DOHH2 (cell line): ENCODE results near the gene ARHGAP29.

Source experiments
- H3F3A ChIP-seq: fragments of 200-600 bp; sonication (generic), shearing (Covaris generic); 2 replicates; pipeline ENCODE4 v1.6.0; 2016; ENCODE audit warnings: antibody characterized with exemption, mild to moderate bottlenecking; ENCODE audit not compliant: control insufficient read depth, insufficient read depth
- H3K27ac ChIP-seq: fragments of 200-600 bp; sonication (generic); 2 replicates; pipeline ENCODE4 v1.5.1; 2014; ENCODE audit warnings: low read depth, mild to moderate bottlenecking, low read length, moderate library complexity
- H3K27me3 ChIP-seq: fragments of 200-600 bp; sonication (generic); 2 replicates; pipeline ENCODE4 v1.6.1; 2014; ENCODE audit warnings: mild to moderate bottlenecking, low read length, mixed read lengths; ENCODE audit not compliant: control insufficient read depth
- H3K36me3 ChIP-seq: fragments of 200-600 bp; sonication (generic); 2 replicates; pipeline ENCODE4 v1.6.1; 2014; ENCODE audit warnings: mild to moderate bottlenecking, low read length, moderate library complexity, mixed read lengths; ENCODE audit not compliant: control insufficient read depth
- H3K4me1 ChIP-seq: fragments of 200-600 bp; sonication (generic); 2 replicates; pipeline ENCODE4 v1.6.1; 2014; ENCODE audit warnings: mild to moderate bottlenecking, low read length, mixed read lengths; ENCODE audit not compliant: control insufficient read depth
- H3K4me2 ChIP-seq: fragments of 200-600 bp; sonication (generic); 2 replicates; pipeline ENCODE4 v1.6.0; 2014; ENCODE audit warnings: mild to moderate bottlenecking, low read length, moderate library complexity
- H3K4me3 ChIP-seq: fragments of 200-600 bp; sonication (generic); 2 replicates; pipeline ENCODE4 v1.5.1; 2014; ENCODE audit warnings: mild to moderate bottlenecking, low read length, mixed read lengths
- H3K79me2 ChIP-seq: fragments of 200-600 bp; sonication (generic); 2 replicates; pipeline ENCODE4 v1.6.1; 2014; ENCODE audit warnings: mild to moderate bottlenecking, low read length, mixed read lengths; ENCODE audit not compliant: control insufficient read depth
- H3K9me2 ChIP-seq: fragments of 200-600 bp; sonication (generic); replicated peaks from 2 replicates; pipeline ENCODE4 v1.6.1; 2014; ENCODE audit warnings: mild to moderate bottlenecking, low read length, mixed read lengths; ENCODE audit not compliant: control insufficient read depth
- H3K9me3 ChIP-seq: fragments of 200-600 bp; sonication (generic); 2 replicates; pipeline ENCODE4 v1.6.1; 2014; ENCODE audit warnings: antibody characterized with exemption, low read length, mixed read lengths; ENCODE audit not compliant: control insufficient read depth, insufficient read depth
- H4K20me1 ChIP-seq: fragments of 200-600 bp; sonication (generic); 2 replicates; pipeline ENCODE4 v1.6.0; 2014; ENCODE audit warnings: low read depth, mild to moderate bottlenecking, antibody characterized with exemption, low read length, moderate library complexity; ENCODE audit not compliant: control insufficient read depth, insufficient read depth
- EZH2phosphoT487 ChIP-seq: fragments of 200-600 bp; sonication (generic); IDR thresholded peaks from 2 replicates; pipeline ENCODE4 v1.6.1; 2017; ENCODE audit warnings: borderline replicate concordance, mild to moderate bottlenecking, antibody characterized with exemption, low read length, moderate library complexity, mixed read lengths
- TF ChIP-seq, protein P1 (sequence below): fragments of 200-600 bp; sonication (generic); IDR thresholded peaks from one replicate; pipeline ENCODE4 v1.5.1; 2014; ENCODE audit warnings: antibody characterized with exemption, mild to moderate bottlenecking, low read depth, low read length; ENCODE audit not compliant: poor library complexity, severe bottlenecking

ARHGAP29 gene

DNA sequence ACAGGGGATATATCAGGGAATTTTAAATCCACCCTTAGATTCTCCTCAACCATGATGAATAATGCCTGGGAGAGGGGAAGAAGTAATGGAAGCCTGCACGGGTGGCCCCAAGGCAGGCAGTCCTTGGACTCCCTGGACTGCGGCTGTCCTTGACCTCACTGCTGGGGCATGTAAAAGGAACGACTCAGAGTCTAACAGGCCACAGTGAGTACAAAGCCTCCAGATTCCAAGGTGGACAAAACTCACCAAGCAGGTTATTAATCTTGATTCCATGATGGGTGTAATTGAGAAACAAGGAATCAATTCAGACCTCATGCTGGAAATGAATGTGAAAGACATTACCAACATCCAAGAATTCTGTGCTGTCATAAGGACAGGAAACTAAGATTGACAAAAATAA, 13.0 kb upstream of the ARHGAP29 start:
- H3K4me1 ChIP-seq, result no peaks in the 10 kb centered on the region
- H3K79me2 ChIP-seq, result no peaks in the 10 kb centered on the region
- no peaks in the 10 kb centered on the region for H4K20me1 ChIP-seq
- H3K4me2 ChIP-seq, result no peak overlapping the region
- no peaks in the 10 kb centered on the region for H3F3A ChIP-seq
- no peaks in the 10 kb centered on the region for H3K36me3 ChIP-seq
- H3K27ac ChIP-seq, result no peak overlapping the region
- H3K9me2 ChIP-seq, result no peaks in the 10 kb centered on the region
- no peak overlapping the region for H3K4me3 ChIP-seq
- TF ChIP-seq EZH2phosphoT487, result no peak
- TF ChIP-seq, protein P1, sequence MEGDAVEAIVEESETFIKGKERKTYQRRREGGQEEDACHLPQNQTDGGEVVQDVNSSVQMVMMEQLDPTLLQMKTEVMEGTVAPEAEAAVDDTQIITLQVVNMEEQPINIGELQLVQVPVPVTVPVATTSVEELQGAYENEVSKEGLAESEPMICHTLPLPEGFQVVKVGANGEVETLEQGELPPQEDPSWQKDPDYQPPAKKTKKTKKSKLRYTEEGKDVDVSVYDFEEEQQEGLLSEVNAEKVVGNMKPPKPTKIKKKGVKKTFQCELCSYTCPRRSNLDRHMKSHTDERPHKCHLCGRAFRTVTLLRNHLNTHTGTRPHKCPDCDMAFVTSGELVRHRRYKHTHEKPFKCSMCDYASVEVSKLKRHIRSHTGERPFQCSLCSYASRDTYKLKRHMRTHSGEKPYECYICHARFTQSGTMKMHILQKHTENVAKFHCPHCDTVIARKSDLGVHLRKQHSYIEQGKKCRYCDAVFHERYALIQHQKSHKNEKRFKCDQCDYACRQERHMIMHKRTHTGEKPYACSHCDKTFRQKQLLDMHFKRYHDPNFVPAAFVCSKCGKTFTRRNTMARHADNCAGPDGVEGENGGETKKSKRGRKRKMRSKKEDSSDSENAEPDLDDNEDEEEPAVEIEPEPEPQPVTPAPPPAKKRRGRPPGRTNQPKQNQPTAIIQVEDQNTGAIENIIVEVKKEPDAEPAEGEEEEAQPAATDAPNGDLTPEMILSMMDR, result no peak
- H3K27me3 ChIP-seq, result no peaks in the 10 kb centered on the region
- H3K9me3 ChIP-seq, result no peaks in the 10 kb centered on the region

DNA sequence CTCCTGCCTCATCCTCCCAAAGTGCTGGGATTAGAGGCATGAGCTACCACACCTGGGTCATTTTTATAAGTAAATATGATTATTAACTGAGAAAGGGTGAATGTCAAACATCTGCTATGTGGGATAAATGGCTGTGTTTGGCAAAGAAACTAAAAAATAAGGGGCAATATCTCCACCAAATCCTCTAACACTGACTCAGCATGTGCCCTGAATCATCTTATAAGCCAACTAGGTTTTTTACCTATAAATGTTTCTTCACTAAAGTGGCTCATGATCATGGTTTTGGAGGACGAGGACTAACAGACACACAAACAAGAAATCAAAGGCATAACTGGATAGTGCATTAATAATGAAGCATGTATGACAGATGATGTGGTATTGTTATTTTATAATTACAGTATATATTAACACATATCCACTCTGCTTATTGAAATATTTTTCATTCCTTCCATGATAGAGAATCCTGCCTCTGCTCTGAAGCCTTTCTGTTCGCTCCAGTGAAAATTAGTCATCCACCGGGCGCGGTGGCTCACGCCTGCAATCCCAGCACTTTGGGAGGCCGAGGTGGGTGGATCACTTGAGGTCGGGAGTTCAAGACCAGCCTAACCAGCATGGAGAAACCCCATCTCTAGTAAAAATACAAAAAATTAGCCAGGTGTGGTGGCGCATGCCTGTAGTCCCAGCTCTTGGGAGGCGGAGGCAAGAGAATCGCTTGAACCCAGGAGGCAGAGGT, 11.7 kb upstream of the ARHGAP29 start:
- Histone ChIP-seq H3K27ac (no peak overlapping the region), H3F3A (no peaks in the 10 kb centered on the region), H3K4me1 (no peaks in the 10 kb centered on the region)

DNA sequence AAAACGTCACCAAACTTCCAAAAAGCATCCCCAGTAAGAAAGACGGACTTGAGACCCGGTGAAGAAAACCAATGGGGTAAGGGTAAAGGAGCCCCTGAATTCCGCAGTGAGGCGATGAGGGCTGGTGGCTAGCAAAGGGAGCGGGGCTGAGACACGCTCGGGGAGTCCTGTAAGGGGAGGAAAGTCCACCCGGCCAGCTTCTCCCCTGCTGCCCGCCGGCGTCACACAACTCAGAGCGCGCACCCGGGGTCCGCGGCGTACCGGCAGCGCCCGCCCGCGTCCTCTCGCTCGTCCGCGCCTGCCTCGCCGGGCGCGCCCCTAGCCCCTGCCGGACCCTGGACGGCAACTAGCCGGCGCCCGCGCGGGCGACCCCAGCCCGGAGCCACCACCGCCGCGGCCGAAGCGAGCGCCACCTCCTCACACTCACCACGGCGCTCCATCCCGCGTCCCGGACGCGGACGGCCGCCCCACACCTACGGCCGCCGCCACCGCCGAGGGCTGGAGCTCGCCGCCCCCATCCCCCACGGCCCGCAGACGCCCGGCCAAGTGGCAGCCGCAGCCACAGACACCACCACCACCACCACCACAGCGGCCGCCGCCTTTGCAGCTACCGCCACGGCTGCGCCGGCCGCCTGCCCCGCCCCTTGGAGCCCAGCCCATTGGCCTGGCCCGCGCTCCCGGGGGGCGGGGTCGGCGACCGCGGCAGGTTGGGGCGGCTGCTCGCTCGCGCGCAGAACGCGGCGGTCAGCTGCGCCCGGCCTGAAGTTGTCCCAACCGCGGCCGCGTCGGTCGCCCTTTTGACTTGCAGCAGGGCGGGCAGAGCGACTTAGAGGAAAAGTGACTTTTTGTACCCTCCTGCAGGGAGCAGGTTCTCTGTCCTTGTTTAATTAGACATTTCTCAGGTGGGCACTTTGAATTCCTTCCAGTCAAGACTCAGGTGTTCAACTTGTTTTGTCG, 10.0 kb upstream of the ARHGAP29 start:
- Histone ChIP-seq H3K36me3 (no peaks in the 10 kb centered on the region), H3K9me3 (no peaks in the 10 kb centered on the region), H3F3A (no peaks in the 10 kb centered on the region), H3K4me2 (no peak overlapping the region), H3K27ac (no peak overlapping the region), H3K4me1 (no peaks in the 10 kb centered on the region), H3K4me3 (no peak overlapping the region), H3K27me3 (peaks cover 3% of the 10 kb centered on the region; the same call in 1 of the 2 replicates), H3K9me2 (no peaks in the 10 kb centered on the region), H4K20me1 (no peaks in the 10 kb centered on the region), H3K79me2 (no peaks in the 10 kb centered on the region)
- no peak for TF ChIP-seq EZH2phosphoT487
- TF ChIP-seq, protein P1, result no peak

More for the DNA sequence above, 11.7 kb upstream of the ARHGAP29 start:
- TF ChIP-seq, protein P1, result no peak
- no peak for TF ChIP-seq EZH2phosphoT487
- Histone ChIP-seq H3K79me2 (no peaks in the 10 kb centered on the region), H3K27me3 (peaks cover 3% of the 10 kb centered on the region; the same call in 1 of the 2 replicates), H3K4me3 (no peak overlapping the region), H3K9me2 (no peaks in the 10 kb centered on the region), H3K9me3 (no peaks in the 10 kb centered on the region), H3K4me2 (no peak overlapping the region), H3K36me3 (no peaks in the 10 kb centered on the region), H4K20me1 (no peaks in the 10 kb centered on the region)
